GM21447 (cell line): ENCODE results near the gene NCAM1.

Source experiments
- ATAC-seq: cut with Tn5 transposase; IDR thresholded peaks from one replicate; pipeline ENCODE4 v1.9.1; 2021; ENCODE audit not compliant: unreplicated experiment

The NCAM1 gene

GRCh38 chr11:113121746-113122145 lies 160.5 kb downstream of the NCAM1 start:
- ATAC-seq = no peak

GRCh38 chr11:113124006-113124405 lies 162.8 kb downstream of the NCAM1 start:
- no peak for ATAC-seq

GRCh38 chr11:113124578-113124977 lies 163.4 kb downstream of the NCAM1 start:
- no peak for ATAC-seq

GRCh38 chr11:113129261-113129992 lies 168.2 kb downstream of the NCAM1 start:
- no peak for ATAC-seq

- ATAC-seq = no peak
Measured at GRCh38 chr11:113131036-113131775, 170.0 kb downstream of the NCAM1 start.

GRCh38 chr11:113133071-113133470 lies 171.9 kb downstream of the NCAM1 start:
- no peak for ATAC-seq

GRCh38 chr11:113134626-113135025 lies 173.4 kb downstream of the NCAM1 start:
- ATAC-seq = no peak

- no peak for ATAC-seq
Measured at GRCh38 chr11:113137713-113138529, 176.7 kb downstream of the NCAM1 start.

GRCh38 chr11:113138731-113139130 lies 177.5 kb downstream of the NCAM1 start:
- no peak for ATAC-seq

GRCh38 chr11:113141010-113141409 lies 179.8 kb downstream of the NCAM1 start:
- no peak for ATAC-seq

GRCh38 chr11:113142508-113142907 lies 181.3 kb downstream of the NCAM1 start:
- no peak for ATAC-seq

GRCh38 chr11:113147249-113147648 lies 186.0 kb downstream of the NCAM1 start:
- no peak for ATAC-seq

- ATAC-seq = no peak
Measured at GRCh38 chr11:113148076-113148475, 186.9 kb downstream of the NCAM1 start.

- no peak for ATAC-seq
Measured at GRCh38 chr11:113148652-113149051, 187.4 kb downstream of the NCAM1 start.

GRCh38 chr11:113151521-113151920 lies 190.3 kb downstream of the NCAM1 start:
- ATAC-seq = no peak

GRCh38 chr11:113152500-113152899 lies 191.3 kb downstream of the NCAM1 start:
- no peak for ATAC-seq

- ATAC-seq = no peak
Measured at GRCh38 chr11:113153847-113154246, 192.6 kb downstream of the NCAM1 start.

GRCh38 chr11:113159988-113160807 lies 199.0 kb downstream of the NCAM1 start:
- no peak for ATAC-seq

GRCh38 chr11:113160808-113161124 lies 199.5 kb downstream of the NCAM1 start:
- ATAC-seq = no peak

GRCh38 chr11:113161711-113162591 lies 200.7 kb downstream of the NCAM1 start:
- ATAC-seq = no peak
